ENCODE measurements around the gene RASAL3. TPM values are rescaled to one million over a fixed set of nuclear protein-coding genes. Genes with fewer than 3 reads are reported as not detected.

RASAL3 gene
- total RNA-seq, 1 experiment from 2014 or later: 0.10 TPM

GRCh38 chr19:15431396-15432017, 32.8 kb downstream of the RASAL3 start:
- Histone ChIP-seq H3K9me3 (ENCODE audit: control insufficient read depth, insufficient read depth, low read depth, low read length) (no peaks in the 10 kb centered on the region), H3K36me3 (ENCODE audit: control insufficient read depth, insufficient read depth, low read length) (peaks cover 4% of the 10 kb centered on the region; the same call in 1 of the 2 replicates), H3K27me3 (ENCODE audit: control insufficient read depth, insufficient read depth, low read length) (no peaks in the 10 kb centered on the region), H3K4me1 (ENCODE audit: control insufficient read depth, insufficient read depth, low read length) (peaks cover 10% of the 10 kb centered on the region; the same call in 1 of the 2 replicates), H3K27ac (ENCODE audit: low read length) (peak overlapping the region; percentile 83), H3K4me3 (ENCODE audit: low read depth in 2 of 2, low read length in 2 of 2) (peak overlapping the region; percentile 82 to 83)
- in situ Hi-C loops (cut with HindIII; ENCODE audit: low pct_unique_long_range_greater_than_20kb, low sequenced_read_pairs): no loop called here
- ChIA-PET POLR2A (no interaction called here), CTCF (no interaction called here)
- DNase-seq (ENCODE audit: low read depth, low spot score) (no peak), ATAC-seq (no peak)
- BruUV-seq (replicated peaks): TSS peak; percentile 83
- intact Hi-C loops (cut with micrococcal nuclease; ENCODE audit: unreplicated experiment): no loop called here
- TF ChIP-seq SIN3A (IDR thresholded peaks at IDR 0.05; ENCODE audit: borderline replicate concordance, insufficient read depth, low read depth, low read length): no peak
- no peak for TF ChIP-seq REST (IDR thresholded peaks at IDR 0.05; ENCODE audit: insufficient read depth in 1 of 2, low read depth in 2 of 2, low read length in 1 of 2)
- TF ChIP-seq TCF7L2 (IDR thresholded peaks at IDR 0.05; ENCODE audit: low read depth, low read length): no peak
- no peak for TF ChIP-seq POLR2AphosphoS5 (IDR thresholded peaks at IDR 0.05; ENCODE audit: low read depth, low read length)
- no peak for TF ChIP-seq CTCF (IDR thresholded peaks at IDR 0.05)

- POLR2A ChIA-PET: interaction anchor here (0.6 kb wide), 1 partner anchor 1109 kb away, joined by 4 read pairs; no protein-coding TSS in a partner anchor
- Histone ChIP-seq H3K4me1 (ENCODE audit: control insufficient read depth, insufficient read depth, low read length) (peaks cover 10% of the 10 kb centered on the region; the same call in 1 of the 2 replicates), H3K27ac (ENCODE audit: low read length) (0 out of 2 replicates have a peak overlapping the region, but pooled peaks have one; percentile 83), H3K4me3 (ENCODE audit: low read depth in 2 of 2, low read length in 2 of 2) (no peak overlapping the region), H3K9me3 (ENCODE audit: control insufficient read depth, insufficient read depth, low read depth, low read length) (no peaks in the 10 kb centered on the region), H3K27me3 (ENCODE audit: control insufficient read depth, insufficient read depth, low read length) (no peaks in the 10 kb centered on the region), H3K36me3 (ENCODE audit: control insufficient read depth, insufficient read depth, low read length) (peaks cover 5% of the 10 kb centered on the region; the same call in 1 of the 2 replicates)
- CTCF ChIA-PET: no interaction called here
- TF ChIP-seq CTCF (IDR thresholded peaks at IDR 0.05) (no peak), TCF7L2 (IDR thresholded peaks at IDR 0.05; ENCODE audit: low read depth, low read length) (no peak), POLR2AphosphoS5 (IDR thresholded peaks at IDR 0.05; ENCODE audit: low read depth, low read length) (no peak), SIN3A (IDR thresholded peaks at IDR 0.05; ENCODE audit: borderline replicate concordance, insufficient read depth, low read depth, low read length) (no peak), REST (IDR thresholded peaks at IDR 0.05; ENCODE audit: insufficient read depth in 1 of 2, low read depth in 2 of 2, low read length in 1 of 2) (no peak)
- intact Hi-C loops (cut with micrococcal nuclease; ENCODE audit: unreplicated experiment): no loop called here
- in situ Hi-C loops (cut with HindIII; ENCODE audit: low pct_unique_long_range_greater_than_20kb, low sequenced_read_pairs): no loop called here
- BruUV-seq (replicated peaks): no TSS peak
- no peak for ATAC-seq
- no peak for DNase-seq (ENCODE audit: low read depth, low spot score)
Observed at GRCh38 chr19:15430526-15431120, 33.7 kb downstream of the RASAL3 start.

Data from Panc1 (cell line).